ENCODE measurements around the gene CADM2.

Gene CADM2

DNA sequence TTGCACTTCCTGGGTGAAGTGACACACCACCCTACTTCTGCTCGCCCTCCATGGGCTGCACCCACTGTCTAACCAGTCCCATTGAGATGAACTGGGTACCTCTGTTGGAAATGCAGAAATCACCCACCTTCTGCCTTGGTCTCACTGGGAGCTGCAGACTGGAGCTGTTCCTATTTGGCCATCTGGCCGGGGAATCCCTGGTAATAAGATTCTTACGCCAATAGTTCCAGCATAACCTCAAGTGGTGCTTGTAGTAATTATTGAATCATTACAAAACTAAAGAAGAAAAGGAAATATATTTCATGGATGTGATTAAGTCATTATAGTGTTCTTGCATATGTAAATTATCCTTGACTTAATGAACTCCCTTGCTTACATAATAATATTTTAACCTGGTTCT is 841.9 kb downstream of the CADM2 start:
- DNase-seq (ENCODE audit: low read depth in 2 of 2) = no peak

DNA sequence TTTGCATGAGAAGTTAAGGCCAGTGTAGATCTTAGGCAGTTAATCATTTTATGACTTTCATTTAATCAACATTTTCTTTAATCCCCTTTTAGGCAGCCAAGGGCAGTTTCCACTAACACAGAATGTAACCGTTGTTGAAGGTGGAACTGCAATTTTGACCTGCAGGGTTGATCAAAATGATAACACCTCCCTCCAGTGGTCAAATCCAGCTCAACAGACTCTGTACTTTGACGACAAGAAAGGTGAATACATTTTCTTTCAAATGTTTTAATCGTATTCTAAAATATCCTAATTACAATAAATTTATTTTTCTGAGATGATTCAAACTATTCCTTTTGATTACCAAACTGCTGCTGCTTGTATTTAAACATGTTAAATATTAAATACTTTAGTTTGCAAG is 843.2 kb downstream of the CADM2 start:
- no peak for DNase-seq (ENCODE audit: low read depth in 2 of 2)

- no peak for DNase-seq (ENCODE audit: low read depth in 2 of 2)
These were observed 850.0 kb downstream of the CADM2 start for GRCh38 chr3:85808755-85809154.

DNA sequence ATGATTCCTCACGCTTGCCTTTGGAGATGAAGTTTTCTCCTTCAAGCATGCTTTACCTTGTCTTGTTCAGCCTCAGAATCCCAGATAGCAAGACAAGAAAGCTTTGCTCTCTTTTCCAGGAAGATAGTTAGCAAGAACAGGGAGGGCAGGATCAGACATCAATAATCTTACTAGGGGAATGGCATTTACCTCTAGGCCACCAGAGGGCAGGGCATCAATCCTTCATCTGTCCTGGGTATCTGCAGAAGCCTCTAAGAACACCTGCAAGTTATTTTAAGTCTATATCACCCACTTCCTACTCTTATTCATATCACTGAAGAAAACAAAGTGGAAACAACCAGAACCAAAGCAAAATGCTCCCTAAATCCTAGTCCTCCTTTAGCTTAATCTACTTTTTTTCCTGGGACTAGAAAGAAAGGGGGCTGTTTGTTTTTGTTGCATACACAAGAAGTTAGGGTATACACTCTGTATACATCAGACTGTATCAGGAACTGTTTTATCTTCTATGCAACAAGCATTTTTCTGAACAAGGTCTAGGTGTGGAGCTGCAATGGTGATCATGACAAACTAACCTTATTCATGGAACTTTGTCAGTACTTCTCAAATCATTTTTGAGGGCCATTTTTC is 862.5 kb downstream of the CADM2 start:
- DNase-seq (ENCODE audit: low read depth in 2 of 2) = no peak

DNA sequence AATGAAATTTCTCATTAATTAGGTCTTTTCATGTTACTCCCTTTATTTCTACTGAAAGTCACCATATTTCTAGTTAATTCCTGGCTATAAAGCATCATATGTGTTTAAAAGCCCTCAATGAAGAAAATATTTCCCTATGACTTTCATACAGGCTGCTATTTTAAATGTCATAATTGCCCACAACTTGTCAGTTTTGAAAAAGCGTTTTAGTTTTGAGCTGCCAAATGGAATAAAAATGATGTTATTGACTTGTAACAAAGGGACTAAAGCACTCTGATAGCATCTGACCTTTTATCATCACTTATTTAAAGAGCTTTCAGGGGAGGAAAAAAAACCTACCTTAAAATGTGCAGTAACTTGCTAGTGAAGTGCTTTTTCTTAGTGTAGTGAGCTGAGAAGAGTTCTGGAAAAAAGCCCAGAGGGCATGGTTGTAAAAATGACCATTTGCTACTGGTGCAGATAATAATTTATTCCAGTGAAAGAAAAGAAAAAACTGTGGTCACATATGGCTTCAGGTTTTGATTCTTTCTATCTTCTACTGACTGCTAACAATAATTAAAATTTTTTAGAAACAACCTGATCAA is 877.2 kb downstream of the CADM2 start:
- DNase-seq (ENCODE audit: low read depth in 2 of 2) = no peak

DNA sequence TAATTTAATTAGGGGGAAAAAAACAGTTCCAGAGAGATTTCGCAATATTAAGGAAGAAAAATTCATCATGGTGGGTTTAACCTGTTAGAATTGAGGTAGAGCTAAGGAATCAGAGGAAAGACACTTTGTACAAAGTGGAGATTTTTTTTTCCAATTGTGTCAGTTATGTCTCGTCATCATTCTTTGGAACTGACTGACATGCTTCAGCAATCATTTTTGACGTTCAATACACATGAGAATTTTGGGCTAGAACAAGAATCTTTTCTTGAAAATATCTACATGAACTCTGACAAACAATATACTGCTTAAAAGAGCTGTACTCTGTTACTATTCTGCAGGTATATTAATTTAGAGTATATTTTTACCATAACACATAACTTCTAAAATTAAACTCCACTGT is 878.6 kb downstream of the CADM2 start:
- no peak for DNase-seq (ENCODE audit: low read depth in 2 of 2)

DNA sequence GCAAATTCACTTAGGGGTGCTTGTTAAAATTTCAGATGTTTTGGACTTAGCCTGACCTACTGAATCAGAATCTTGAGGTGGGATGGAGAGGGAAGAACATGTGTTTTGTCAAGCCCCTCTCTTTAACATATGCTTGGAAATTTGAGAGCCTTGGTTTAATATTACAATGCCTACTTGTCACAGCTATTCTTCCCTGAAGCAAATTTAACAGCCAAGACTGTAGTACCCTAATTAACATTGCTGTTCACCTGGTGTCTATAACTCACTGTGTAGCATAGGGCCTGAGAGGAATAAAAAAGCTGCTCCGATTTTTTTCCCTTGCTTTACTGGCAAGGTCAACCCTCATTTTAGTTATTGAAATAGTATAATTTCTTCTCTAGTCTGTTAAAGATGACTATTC is 880.1 kb downstream of the CADM2 start:
- no peak for DNase-seq (ENCODE audit: low read depth in 2 of 2)

- DNase-seq (ENCODE audit: low read depth in 2 of 2) = no peak
These were observed 883.3 kb downstream of the CADM2 start for GRCh38 chr3:85842081-85842480.

DNA sequence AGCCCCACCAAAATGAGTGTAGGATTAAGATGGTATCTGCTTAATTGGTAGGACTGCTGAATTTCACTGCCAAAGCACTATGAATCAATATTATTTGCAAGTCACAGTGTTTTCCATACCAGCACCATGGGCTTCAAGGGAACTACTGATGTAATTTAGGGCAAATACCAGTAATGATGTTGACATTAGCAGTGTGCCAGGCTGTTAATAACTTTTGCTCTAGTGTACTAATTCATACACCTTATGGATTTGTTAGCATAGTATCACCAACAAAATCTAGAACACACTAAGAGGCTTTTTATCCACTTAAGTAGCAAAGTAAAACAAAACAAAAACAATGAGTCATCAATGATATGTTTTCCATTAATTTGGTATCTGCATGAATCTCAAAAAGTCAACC is 888.2 kb downstream of the CADM2 start:
- DNase-seq (ENCODE audit: low read depth in 2 of 2) = no peak

DNA sequence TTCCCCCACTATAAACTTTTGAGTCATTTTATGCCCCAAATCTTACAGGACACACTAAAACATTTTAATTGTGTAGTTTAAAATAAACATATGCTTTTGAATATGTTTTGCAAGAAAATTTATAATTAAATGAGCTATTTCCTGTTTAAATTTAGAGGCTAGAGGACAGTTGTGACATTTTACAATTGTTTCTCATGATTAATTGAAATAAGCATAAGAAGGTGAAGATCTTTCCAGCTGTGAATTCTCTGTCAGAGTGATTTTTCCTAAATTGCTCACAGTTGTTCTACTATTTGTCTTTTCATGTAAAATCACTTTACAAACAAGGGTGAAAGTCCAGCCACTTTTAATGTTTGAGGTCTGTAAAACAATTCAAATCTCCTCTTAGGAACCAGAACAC is 892.3 kb downstream of the CADM2 start:
- DNase-seq (ENCODE audit: low read depth in 2 of 2) = no peak

DNA sequence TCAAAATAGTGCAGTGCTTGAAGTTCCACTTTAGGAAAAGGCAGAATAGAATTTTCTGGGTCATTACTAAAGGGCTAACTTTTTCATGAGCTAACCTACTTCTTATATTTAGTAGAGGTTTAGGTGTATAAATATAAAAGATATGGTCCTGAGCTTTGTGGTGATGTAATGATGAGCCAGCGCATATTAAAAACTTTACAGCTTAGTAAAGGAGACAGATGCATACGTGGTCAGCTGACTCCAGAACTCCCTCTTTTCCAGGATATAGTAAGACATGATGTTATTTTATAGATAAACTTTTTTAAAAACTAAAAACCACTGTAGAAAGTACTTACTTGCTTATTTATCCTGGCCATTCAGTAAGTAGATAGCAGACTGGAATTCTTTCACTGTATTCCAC is 895.0 kb downstream of the CADM2 start:
- DNase-seq (ENCODE audit: low read depth in 2 of 2) = no peak

DNA sequence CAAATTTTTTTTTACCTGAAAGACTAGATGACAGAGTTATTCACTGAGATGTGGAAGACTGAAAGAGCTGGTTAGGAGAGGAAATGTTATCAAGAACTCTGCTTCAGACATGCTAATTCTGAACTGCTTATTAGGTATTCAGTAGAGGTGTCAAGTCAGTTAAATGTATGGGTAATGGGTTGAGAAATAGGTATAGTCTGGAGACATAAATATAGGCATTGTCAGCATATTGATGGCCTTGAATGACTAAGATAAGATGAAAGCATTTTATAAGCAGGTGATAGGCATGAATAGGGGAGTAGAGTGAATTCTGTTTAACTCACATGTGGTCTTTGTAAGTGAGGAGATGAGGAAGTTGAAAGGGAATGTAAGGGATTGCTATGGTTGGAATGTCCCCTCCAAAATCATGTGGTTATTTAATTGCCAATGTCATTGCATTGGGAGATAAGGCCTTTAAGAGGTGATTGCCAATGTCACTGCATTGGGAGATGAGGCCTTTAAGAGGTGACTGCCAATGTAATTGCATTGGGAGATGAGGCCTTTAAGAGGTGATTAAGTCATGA is 904.2 kb downstream of the CADM2 start:
- no peak for DNase-seq (ENCODE audit: low read depth in 2 of 2)

- no peak for DNase-seq (ENCODE audit: low read depth in 2 of 2)
These were observed 906.1 kb downstream of the CADM2 start for GRCh38 chr3:85864896-85865295.

- DNase-seq (ENCODE audit: low read depth in 2 of 2) = no peak
These were observed 908.3 kb downstream of the CADM2 start for GRCh38 chr3:85867072-85867471.

- DNase-seq (ENCODE audit: low read depth in 2 of 2) = no peak
These were observed 916.8 kb downstream of the CADM2 start for GRCh38 chr3:85875589-85875988.

GRCh38 chr3:85877631-85878030 is 918.8 kb downstream of the CADM2 start:
- no peak for DNase-seq (ENCODE audit: low read depth in 2 of 2)

GRCh38 chr3:85881833-85882393 is 923.1 kb downstream of the CADM2 start:
- DNase-seq (ENCODE audit: low read depth in 2 of 2) = no peak

DNA sequence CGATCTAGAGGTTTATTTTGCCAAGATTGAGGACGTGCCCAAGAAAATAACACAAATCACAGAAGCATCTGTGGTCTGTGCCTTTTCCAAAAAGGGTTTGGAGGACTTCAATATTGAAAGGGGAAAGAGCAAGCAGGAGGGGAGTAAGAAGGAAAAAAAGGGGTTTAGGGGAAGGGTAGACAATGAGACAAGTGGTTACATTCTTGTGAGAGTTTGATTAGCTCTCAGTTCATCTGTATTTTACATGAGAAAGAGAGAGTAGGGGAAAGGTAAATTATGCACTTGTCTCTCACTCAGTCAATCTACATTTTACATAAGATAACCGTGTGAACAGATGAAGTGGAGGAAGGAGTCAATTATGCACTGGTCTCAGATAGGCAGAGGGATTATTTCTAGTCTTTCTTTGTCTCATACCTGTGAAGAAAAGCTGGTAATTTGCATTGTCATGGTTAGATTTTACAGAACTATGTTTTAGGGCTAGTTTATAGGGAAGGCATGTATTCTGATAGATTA is 931.3 kb downstream of the CADM2 start:
- no peak for DNase-seq (ENCODE audit: low read depth in 2 of 2)

- no peak for DNase-seq (ENCODE audit: low read depth in 2 of 2)
These were observed 944.6 kb downstream of the CADM2 start for GRCh38 chr3:85903434-85903833.

DNA sequence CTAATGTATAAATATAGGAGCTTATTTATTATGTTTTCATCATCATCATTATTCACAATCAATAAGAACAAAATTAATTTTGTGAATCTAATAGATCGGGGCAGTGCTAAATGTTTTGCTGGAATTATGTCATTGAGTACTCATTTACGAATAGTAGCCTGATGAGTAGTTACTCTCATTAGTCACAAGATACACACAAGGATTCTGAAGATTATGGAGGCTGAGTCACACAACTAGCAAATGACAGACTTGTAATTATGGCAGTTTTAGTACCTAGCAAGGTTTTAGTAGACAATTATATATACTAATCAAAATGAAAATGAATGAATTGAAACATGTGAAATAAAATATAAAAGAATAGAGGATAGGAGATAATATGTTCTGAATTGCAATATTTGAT is 954.2 kb downstream of the CADM2 start:
- no peak for DNase-seq (ENCODE audit: low read depth in 2 of 2)

DNA sequence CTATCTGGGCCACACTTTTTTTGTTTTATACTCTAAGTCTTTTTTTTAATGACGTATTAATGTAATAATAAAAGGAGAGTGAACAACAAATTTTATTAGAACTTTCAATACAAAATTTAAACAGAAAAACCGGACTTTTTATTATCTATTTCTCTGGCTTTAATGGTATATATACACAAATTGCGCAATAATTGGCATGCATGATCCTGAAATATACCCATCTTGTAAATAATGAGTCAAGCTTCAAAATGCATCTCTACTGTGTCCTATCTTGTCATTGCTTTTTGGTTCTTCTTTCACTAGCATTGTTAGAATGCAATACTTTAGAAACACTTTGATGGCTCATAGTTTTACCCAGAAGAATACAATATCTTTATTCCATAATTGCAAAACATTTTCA is 963.6 kb downstream of the CADM2 start:
- DNase-seq (ENCODE audit: low read depth in 2 of 2) = no peak

DNA sequence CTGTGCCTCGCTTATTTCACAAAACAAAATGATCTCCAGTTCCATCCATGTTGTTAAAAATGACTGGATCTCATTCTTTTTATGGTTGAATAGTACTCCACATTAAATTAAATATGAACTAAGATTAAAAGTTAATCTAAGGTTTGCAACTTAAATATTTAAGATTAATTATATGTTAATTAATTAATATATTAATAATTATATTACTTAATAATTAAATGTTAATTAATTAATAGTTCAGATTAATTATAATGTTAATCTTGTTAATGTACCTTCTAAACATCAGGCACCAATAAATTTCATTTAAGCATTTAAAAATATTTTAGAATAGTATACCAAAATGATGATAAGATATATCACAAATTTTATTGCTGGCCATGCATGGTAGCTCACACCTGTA is 971.9 kb downstream of the CADM2 start:
- no peak for DNase-seq (ENCODE audit: low read depth in 2 of 2)

GRCh38 chr3:85933326-85933725 is 974.5 kb downstream of the CADM2 start:
- DNase-seq (ENCODE audit: low read depth in 2 of 2) = no peak
